Heart left ventricle (tissue), 16 donors: Measurements from ENCODE around the gene XYLT1. TPM values are rescaled to one million over a fixed set of nuclear protein-coding genes. Genes with fewer than 3 reads are reported as not detected.
A peak's percentile ranks its signal among the peaks of the same experiment; 100 is the strongest.

ENCODE experiments used
- ATAC-seq, 4 donors: fragments of 200-7000 bp; cut with Tn5 transposase; one replicate each; pipeline ENCODE4 v1.9.1; 2020 to 2022; ENCODE audit warnings: moderate library complexity in 4 of 4, mild to moderate bottlenecking in 3 of 4, moderate number of reproducible peaks in 1 of 4
- DNase-seq, 5 donors: peaks; one replicate each; pipeline ENCODE4 v3.0.0-alpha.2; 2020
- H3K27ac ChIP-seq, 12 donors: fragments of 200-600 bp; sonication (generic) in 4 of 12; one replicate each; pipeline versions ENCODE4 v1.5.0 to v1.8.0; 2016 to 2022; ENCODE audit warnings: mild to moderate bottlenecking in 2 of 12
- H3K27me3 ChIP-seq, 9 donors: fragments of 200-600 bp; sonication (generic) in 2 of 9; one replicate each; pipeline versions ENCODE4 v1.5.1 to v1.8.0; 2016 to 2022; ENCODE audit warnings: mild to moderate bottlenecking in 3 of 9
- H3K36me3 ChIP-seq, 9 donors: fragments of 200-600 bp; sonication (generic) in 2 of 9; one replicate each; pipeline versions ENCODE4 v1.5.0 to v1.8.0; 2018 to 2022; ENCODE audit warnings: mild to moderate bottlenecking in 2 of 9
- H3K4me1 ChIP-seq, 12 donors: fragments of 200-600 bp; sonication (generic) in 4 of 12; one replicate each; pipeline versions ENCODE4 v1.5.0 to v1.8.0; 2016 to 2022; ENCODE audit warnings: mild to moderate bottlenecking in 3 of 12
- H3K4me3 ChIP-seq, 12 donors: fragments of 200-600 bp; sonication (generic) in 4 of 12; one replicate each; pipeline versions ENCODE4 v1.5.0 to v1.8.0; 2017 to 2022; ENCODE audit warnings: mild to moderate bottlenecking in 9 of 12, moderate library complexity in 4 of 12
- H3K9me3 ChIP-seq, 12 donors: fragments of 200-600 bp; sonication (generic) in 4 of 12; one replicate each; pipeline versions ENCODE4 v1.5.0 to v1.8.0; 2016 to 2022; ENCODE audit warnings: mild to moderate bottlenecking in 1 of 12
- POLR2A ChIP-seq, 2 donors: fragments of 450-650 bp; IDR thresholded peaks; one replicate each; pipeline ENCODE4 v1.6.1; 2017; ENCODE audit warnings: antibody characterized with exemption in 2 of 2, mild to moderate bottlenecking in 2 of 2, moderate library complexity in 2 of 2
- WGBS, 4 donors: extraction: QIAGEN DNeasy Blood & Tissue Kit in 2 of 4; methylation state at CpG; one replicate each; pipeline versions ENCODE4 v1.1.5 to v1.1.7; 2013 to 2018; 5-methylcytosine and 5-hydroxymethylcytosine counted together
- intact Hi-C, 10 donors: fragments of 100-400 bp; cut with DNase I; formaldehyde crosslinking; loops; one replicate each; pipeline versions ENCODE4 v1.11.1 to v1.14.2; 2022
- polyA plus RNA-seq, 2 donors: library from polyadenylated mRNA; stranded (reverse); fragments of 200-250 nt; gene quantifications; one replicate each; pipeline ENCODE4 v1.2.3, GENCODE V29; 2013
- total RNA-seq, 9 donors: library from RNA; depleted of rRNA in 2 of 9; stranded (reverse); fragments of >200 nt in 2 of 9; fragmentation: NEBNext Ultra II Directional in 3 of 9; extraction: Animal tissue kit (Norgen Biotek cat#: 25700) in 3 of 9; gene quantifications; one replicate each; pipeline versions ENCODE4 v1.1.0 to v1.2.4, GENCODE V29; 2016 to 2023
- TF ChIP-seq, protein P1 (sequence below), 12 donors: fragments of 200-600 bp; sonication (generic) in 4 of 12; IDR thresholded peaks; one replicate each; pipeline versions ENCODE4 v1.5.0 to v1.8.0; 2018 to 2022; ENCODE audit warnings: antibody characterized with exemption in 12 of 12, mild to moderate bottlenecking in 5 of 12
- donor health status: ischemic (EF 13 %, LVEDD 7.1; RV severe dilation, severe dysfunction).
- donor health status: healthy with polysubstance abuse.
- donor health status: DM: no; HTN: yes; CAD: no.
- donor health status: DM: no; HTN: no; CAD: no.
- donor health status: ischemic (EF 25% LVEDD 6.9; RV normal size, moderate dysfunction).
- donor health status: ischemic (EF 25% LVEDD 5.7; RV mildly dilated, moderate dysfunction).
- donor health status: healthy.
- donor health status: DM: yes; HTN: yes; CAD: no.
- donor health status: ischemic (EF 35%, LVEDD 5.7; RV mildly dilated, moderate dysfunction).
- donor health status: nonischemic (EF 11% LVEDD 7.7; RV severe dilation, severe dysfunction).
- donor health status: DM: yes; HTN: yes; CAD: no.
- donor health status: PGD.
- donor health status: ischemic (EF 29% LVEDD 5.4; RV normal size, mild dysfunction).
- donor health status: nonischemic (EF 23%, LVEDD 6.1; RV moderate dilation, normal function).

The XYLT1 gene
- total and polyA plus RNA-seq, 11 donors = 0.46 to 12.3 (median 2.4) TPM

GRCh38 chr16:17261197-17261858 is 209.4 kb downstream of the XYLT1 start:
- Histone ChIP-seq H3K27me3 (no peaks in the 10 kb centered on the region), H3K4me3 (no peak overlapping the region), H3K27ac (no peak overlapping the region), H3K36me3 (no peaks in the 10 kb centered on the region), H3K9me3 (no peaks in the 10 kb centered on the region), H3K4me1 (peaks cover 0 to 3% (median 0%) of the 10 kb centered on the region in 12 donors)
- no peak for DNase-seq
- intact Hi-C loops = no loop called here
- no peak for TF ChIP-seq POLR2A (IDR thresholded peaks at IDR 0.05)
- TF ChIP-seq, protein P1, sequence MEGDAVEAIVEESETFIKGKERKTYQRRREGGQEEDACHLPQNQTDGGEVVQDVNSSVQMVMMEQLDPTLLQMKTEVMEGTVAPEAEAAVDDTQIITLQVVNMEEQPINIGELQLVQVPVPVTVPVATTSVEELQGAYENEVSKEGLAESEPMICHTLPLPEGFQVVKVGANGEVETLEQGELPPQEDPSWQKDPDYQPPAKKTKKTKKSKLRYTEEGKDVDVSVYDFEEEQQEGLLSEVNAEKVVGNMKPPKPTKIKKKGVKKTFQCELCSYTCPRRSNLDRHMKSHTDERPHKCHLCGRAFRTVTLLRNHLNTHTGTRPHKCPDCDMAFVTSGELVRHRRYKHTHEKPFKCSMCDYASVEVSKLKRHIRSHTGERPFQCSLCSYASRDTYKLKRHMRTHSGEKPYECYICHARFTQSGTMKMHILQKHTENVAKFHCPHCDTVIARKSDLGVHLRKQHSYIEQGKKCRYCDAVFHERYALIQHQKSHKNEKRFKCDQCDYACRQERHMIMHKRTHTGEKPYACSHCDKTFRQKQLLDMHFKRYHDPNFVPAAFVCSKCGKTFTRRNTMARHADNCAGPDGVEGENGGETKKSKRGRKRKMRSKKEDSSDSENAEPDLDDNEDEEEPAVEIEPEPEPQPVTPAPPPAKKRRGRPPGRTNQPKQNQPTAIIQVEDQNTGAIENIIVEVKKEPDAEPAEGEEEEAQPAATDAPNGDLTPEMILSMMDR (IDR thresholded peaks at IDR 0.05) = no peak
- ATAC-seq = no peak
- 71 to 84% (median 75%) methylated on average over 5 of the region's 5 CpGs for WGBS, 4 donors

GRCh38 chr16:17260276-17260849 is 210.4 kb downstream of the XYLT1 start:
- ATAC-seq (no peak), DNase-seq (no peak)
- no peaks in the 10 kb centered on the region for H3K36me3 ChIP-seq
- no peak overlapping the region for H3K4me3 ChIP-seq
- H3K27me3 ChIP-seq = no peaks in the 10 kb centered on the region
- 82 to 98% (median 91%) methylated on average over 5 of the region's 5 CpGs for WGBS, 4 donors
- H3K27ac ChIP-seq = no peak overlapping the region
- peaks cover 0 to 3% (median 0%) of the 10 kb centered on the region in 12 donors for H3K4me1 ChIP-seq
- no peak for TF ChIP-seq POLR2A (IDR thresholded peaks at IDR 0.05)
- TF ChIP-seq, protein P1 (IDR thresholded peaks at IDR 0.05) = no peak
- intact Hi-C loops = no loop called here
- no peaks in the 10 kb centered on the region for H3K9me3 ChIP-seq

GRCh38 chr16:17259751-17260270 is 210.9 kb downstream of the XYLT1 start:
- H3K9me3 ChIP-seq = no peaks in the 10 kb centered on the region
- peaks cover 0 to 3% (median 0%) of the 10 kb centered on the region in 12 donors for H3K4me1 ChIP-seq
- intact Hi-C loops = no loop called here
- DNase-seq (no peak), ATAC-seq (no peak)
- H3K27ac ChIP-seq = peak overlapping the region in 1 of 12 donors; percentile 39
- H3K36me3 ChIP-seq = no peaks in the 10 kb centered on the region
- H3K27me3 ChIP-seq = no peaks in the 10 kb centered on the region
- TF ChIP-seq, protein P1 (IDR thresholded peaks at IDR 0.05) = no peak
- TF ChIP-seq POLR2A (IDR thresholded peaks at IDR 0.05) = no peak
- WGBS, 4 donors = 91 to 96% (median 95%) methylated on average over 6 of the region's 6 CpGs
- H3K4me3 ChIP-seq = no peak overlapping the region
